Muscle layer of duodenum (tissue), 2 donors: ENCODE results near the gene CCDC88C.

Experiments used
- H3K27ac ChIP-seq: one replicate; pipeline ENCODE4 v1.7.0; 2013; ENCODE audit warnings: mild to moderate bottlenecking, low read length
- H3K27me3 ChIP-seq: one replicate; pipeline ENCODE4 v1.7.0; 2013; ENCODE audit warnings: low read depth, mild to moderate bottlenecking, control low read depth, low read length
- H3K36me3 ChIP-seq, 2 donors: one replicate each; pipeline ENCODE4 v1.7.0; 2013; ENCODE audit warnings: low read length in 2 of 2, control low read depth in 1 of 2, mild to moderate bottlenecking in 1 of 2; ENCODE audit not compliant: insufficient read depth in 2 of 2, control insufficient read depth in 1 of 2
- H3K4me1 ChIP-seq, 2 donors: one replicate each; pipeline ENCODE4 v1.7.0; 2013; ENCODE audit warnings: low read length in 2 of 2, mild to moderate bottlenecking in 2 of 2, control low read depth in 1 of 2, moderate library complexity in 1 of 2; ENCODE audit not compliant: insufficient read depth in 2 of 2, control insufficient read depth in 1 of 2
- H3K4me3 ChIP-seq, 2 donors: one replicate each; pipeline ENCODE4 v1.7.0; 2013; ENCODE audit warnings: low read length in 2 of 2, low read depth in 1 of 2, mild to moderate bottlenecking in 1 of 2
- H3K9me3 ChIP-seq, 2 donors: one replicate each; pipeline ENCODE4 v1.7.0; 2013; ENCODE audit warnings: low read length in 2 of 2, control low read depth in 1 of 2, mild to moderate bottlenecking in 1 of 2; ENCODE audit not compliant: control insufficient read depth in 1 of 2
- donor health status: healthy.

The CCDC88C gene

DNA sequence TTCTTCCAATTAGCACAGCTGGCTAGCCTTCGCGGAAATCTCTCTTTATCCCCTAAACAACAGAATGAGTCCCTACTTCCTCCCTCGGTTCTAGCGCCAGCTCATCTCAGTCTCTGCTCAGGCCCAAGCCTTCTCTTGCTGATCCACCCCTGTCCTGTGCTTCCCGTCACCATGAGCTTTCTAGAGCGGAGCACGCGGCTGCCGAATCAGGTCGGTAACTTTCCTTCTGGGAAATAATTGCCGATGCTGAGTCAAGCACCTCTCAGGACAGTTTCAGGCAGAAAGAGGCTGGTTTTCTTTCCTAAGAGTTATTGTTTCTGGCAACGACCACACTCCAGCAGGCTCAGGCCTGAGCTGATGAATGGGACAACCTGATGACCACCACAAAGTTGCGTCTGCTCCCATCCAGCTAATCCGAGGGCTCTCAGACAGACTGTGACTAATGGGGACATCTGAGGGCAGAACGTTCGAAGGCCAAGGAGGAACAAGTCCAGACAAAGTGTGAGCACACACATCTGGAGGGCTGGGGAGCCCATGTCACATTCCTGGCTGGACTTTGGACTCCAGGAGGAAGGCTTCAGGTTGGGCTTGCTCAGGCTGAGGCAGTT, 159.5 kb downstream of the CCDC88C start:
- Histone ChIP-seq H3K9me3 (no peaks in the 10 kb centered on the region), H3K4me3 (no peak overlapping the region), H3K27ac (no peak overlapping the region), H3K4me1 (peaks cover 5 to 19% of the 10 kb centered on the region in 2 donors), H3K27me3 (no peaks in the 10 kb centered on the region), H3K36me3 (no peaks in the 10 kb centered on the region)

- H3K4me3 ChIP-seq, result no peak overlapping the region
- H3K27ac ChIP-seq, result peak overlapping the region; percentile 40
- no peaks in the 10 kb centered on the region for H3K36me3 ChIP-seq
- H3K27me3 ChIP-seq, result no peaks in the 10 kb centered on the region
- no peaks in the 10 kb centered on the region for H3K9me3 ChIP-seq
- peaks cover 5 to 25% of the 10 kb centered on the region in 2 donors for H3K4me1 ChIP-seq
These were observed 160.2 kb downstream of the CCDC88C start for GRCh38 chr14:91257328-91258010.

GRCh38 chr14:91256661-91257060, 161.0 kb downstream of the CCDC88C start:
- H3K36me3 ChIP-seq, result no peaks in the 10 kb centered on the region
- no peak overlapping the region for H3K4me3 ChIP-seq
- H3K9me3 ChIP-seq, result no peaks in the 10 kb centered on the region
- H3K27ac ChIP-seq, result no peak overlapping the region
- H3K4me1 ChIP-seq, result peaks cover 5 to 26% of the 10 kb centered on the region in 2 donors
- H3K27me3 ChIP-seq, result no peaks in the 10 kb centered on the region

- H3K4me1 ChIP-seq, result peaks cover 5 to 33% of the 10 kb centered on the region in 2 donors
- H3K27me3 ChIP-seq, result no peaks in the 10 kb centered on the region
- H3K4me3 ChIP-seq, result no peak overlapping the region
- no peak overlapping the region for H3K27ac ChIP-seq
- H3K9me3 ChIP-seq, result no peaks in the 10 kb centered on the region
- no peaks in the 10 kb centered on the region for H3K36me3 ChIP-seq
These were observed 162.5 kb downstream of the CCDC88C start for GRCh38 chr14:91255026-91255695.

DNA sequence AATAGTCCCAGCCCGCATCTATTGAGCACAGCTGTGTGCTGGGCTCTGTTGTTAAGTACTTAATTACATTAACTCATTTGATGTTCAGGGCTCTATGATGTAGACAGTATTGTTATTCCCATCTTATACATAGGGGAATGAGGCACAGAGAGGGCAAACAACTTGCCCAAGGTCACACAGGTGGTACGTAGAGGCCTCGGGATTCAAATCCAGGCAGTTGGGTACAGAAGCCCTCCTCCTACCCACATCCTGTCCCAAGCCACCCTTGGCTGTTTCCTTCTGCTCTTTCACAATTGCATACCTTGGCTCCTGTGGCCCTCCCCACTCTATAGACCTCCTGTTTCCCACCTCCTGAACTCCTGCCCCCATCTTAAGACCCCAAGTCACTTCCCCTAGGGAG, 163.2 kb downstream of the CCDC88C start:
- peaks cover 5 to 33% of the 10 kb centered on the region in 2 donors for H3K4me1 ChIP-seq
- H3K36me3 ChIP-seq, result no peaks in the 10 kb centered on the region
- no peaks in the 10 kb centered on the region for H3K27me3 ChIP-seq
- H3K9me3 ChIP-seq, result no peaks in the 10 kb centered on the region
- H3K4me3 ChIP-seq, result no peak overlapping the region
- no peak overlapping the region for H3K27ac ChIP-seq

DNA sequence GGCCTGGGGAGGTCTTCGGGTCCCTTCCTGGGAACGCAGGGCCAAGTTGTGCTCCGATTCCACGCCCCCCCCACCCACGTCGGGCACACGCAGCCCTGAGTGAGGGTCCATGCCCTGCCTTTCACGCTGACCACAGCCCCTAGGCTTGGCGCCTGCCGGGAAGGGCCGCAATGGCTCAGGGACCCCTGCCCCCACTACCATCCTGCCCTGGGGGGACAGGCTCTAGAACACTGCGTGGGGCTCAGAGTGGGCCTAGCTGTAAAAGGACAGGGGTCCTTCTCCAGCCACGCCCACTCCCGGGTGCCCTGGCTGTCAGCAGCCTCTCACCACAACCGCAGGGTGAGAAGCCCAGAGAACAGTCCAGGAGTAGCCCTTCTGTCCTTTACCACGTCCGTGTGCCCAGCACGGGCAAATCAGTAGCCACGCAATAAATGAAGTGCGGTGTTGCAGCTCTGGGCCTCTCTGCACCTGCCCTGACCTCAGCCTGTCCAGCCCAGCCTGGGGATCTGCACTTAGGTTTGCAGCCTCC, 163.8 kb downstream of the CCDC88C start:
- Histone ChIP-seq H3K4me1 (peaks cover 5 to 33% of the 10 kb centered on the region in 2 donors), H3K9me3 (no peaks in the 10 kb centered on the region), H3K27ac (no peak overlapping the region), H3K4me3 (peak overlapping the region in 1 of 2 donors; percentile 68), H3K36me3 (no peaks in the 10 kb centered on the region), H3K27me3 (no peaks in the 10 kb centered on the region)

- Histone ChIP-seq H3K9me3 (no peaks in the 10 kb centered on the region), H3K27ac (no peak overlapping the region), H3K4me3 (peak overlapping the region; percentile 30 to 68), H3K27me3 (no peaks in the 10 kb centered on the region), H3K4me1 (peaks cover 5 to 33% of the 10 kb centered on the region in 2 donors), H3K36me3 (no peaks in the 10 kb centered on the region)
These were observed 164.5 kb downstream of the CCDC88C start for GRCh38 chr14:91252871-91253794.

GRCh38 chr14:91250912-91251311, 166.7 kb downstream of the CCDC88C start:
- no peak overlapping the region for H3K4me3 ChIP-seq
- no peaks in the 10 kb centered on the region for H3K36me3 ChIP-seq
- H3K27ac ChIP-seq, result no peak overlapping the region
- H3K4me1 ChIP-seq, result peaks cover 0 to 15% of the 10 kb centered on the region in 2 donors
- H3K9me3 ChIP-seq, result peaks cover 0 to 3% of the 10 kb centered on the region in 2 donors
- H3K27me3 ChIP-seq, result no peaks in the 10 kb centered on the region

DNA sequence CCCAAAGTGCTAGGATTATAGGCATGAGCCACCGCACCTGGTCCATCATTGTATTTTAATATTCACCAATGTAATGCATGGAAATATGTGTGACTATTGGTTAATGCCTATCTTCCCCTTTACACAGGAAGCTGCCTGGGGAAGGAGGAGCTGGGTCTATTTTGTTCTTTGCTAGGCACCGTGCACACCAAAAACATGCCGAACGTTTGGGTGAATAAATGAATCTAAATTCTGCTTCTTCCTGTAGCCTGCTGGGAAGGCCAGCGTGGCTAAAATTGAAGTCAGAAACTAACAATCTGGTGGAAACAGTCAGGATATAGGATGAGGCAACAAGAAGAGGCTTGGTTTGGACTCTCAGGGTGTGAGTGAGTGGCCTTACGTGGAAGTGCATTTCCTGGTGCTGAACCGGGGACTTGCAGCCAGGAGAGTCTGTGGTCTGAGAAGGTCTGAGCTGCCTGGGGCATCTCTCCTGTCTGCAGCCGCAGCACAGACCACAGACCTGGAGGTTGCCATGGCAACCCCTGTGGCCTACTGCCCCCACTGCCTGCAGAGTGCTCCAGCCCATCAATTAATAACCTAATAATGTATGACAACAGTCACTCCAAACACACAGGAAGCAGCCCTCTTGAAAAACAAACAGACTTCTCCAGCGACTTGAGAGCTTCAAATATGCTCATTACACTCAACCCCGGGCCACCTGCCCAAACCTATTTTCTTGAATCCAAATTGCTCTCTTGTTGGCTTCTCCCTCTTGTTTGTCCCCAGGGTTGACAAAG, 167.6 kb downstream of the CCDC88C start:
- no peak overlapping the region for H3K4me3 ChIP-seq
- no peaks in the 10 kb centered on the region for H3K36me3 ChIP-seq
- peaks cover 0 to 16% of the 10 kb centered on the region in 2 donors for H3K4me1 ChIP-seq
- no peak overlapping the region for H3K27ac ChIP-seq
- no peaks in the 10 kb centered on the region for H3K27me3 ChIP-seq
- peaks cover 0 to 3% of the 10 kb centered on the region in 2 donors for H3K9me3 ChIP-seq

- Histone ChIP-seq H3K27me3 (no peaks in the 10 kb centered on the region), H3K9me3 (peaks cover 0 to 3% of the 10 kb centered on the region in 2 donors), H3K4me3 (no peak overlapping the region), H3K36me3 (no peaks in the 10 kb centered on the region), H3K4me1 (peaks cover 5 to 22% of the 10 kb centered on the region in 2 donors), H3K27ac (no peak overlapping the region)
These were observed 171.4 kb downstream of the CCDC88C start for GRCh38 chr14:91246051-91246852.
